HG03159 (cell line): ENCODE results near the gene KLK13.
A peak's percentile ranks its signal among the peaks of the same experiment; 100 is the strongest.

Source experiments
- ATAC-seq: cut with Tn5 transposase; IDR thresholded peaks from one replicate; pipeline ENCODE4 v1.9.1; 2021; ENCODE audit warnings: mild to moderate bottlenecking, moderate library complexity; ENCODE audit not compliant: unreplicated experiment

The KLK13 gene, protein sequence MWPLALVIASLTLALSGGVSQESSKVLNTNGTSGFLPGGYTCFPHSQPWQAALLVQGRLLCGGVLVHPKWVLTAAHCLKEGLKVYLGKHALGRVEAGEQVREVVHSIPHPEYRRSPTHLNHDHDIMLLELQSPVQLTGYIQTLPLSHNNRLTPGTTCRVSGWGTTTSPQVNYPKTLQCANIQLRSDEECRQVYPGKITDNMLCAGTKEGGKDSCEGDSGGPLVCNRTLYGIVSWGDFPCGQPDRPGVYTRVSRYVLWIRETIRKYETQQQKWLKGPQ

DNA sequence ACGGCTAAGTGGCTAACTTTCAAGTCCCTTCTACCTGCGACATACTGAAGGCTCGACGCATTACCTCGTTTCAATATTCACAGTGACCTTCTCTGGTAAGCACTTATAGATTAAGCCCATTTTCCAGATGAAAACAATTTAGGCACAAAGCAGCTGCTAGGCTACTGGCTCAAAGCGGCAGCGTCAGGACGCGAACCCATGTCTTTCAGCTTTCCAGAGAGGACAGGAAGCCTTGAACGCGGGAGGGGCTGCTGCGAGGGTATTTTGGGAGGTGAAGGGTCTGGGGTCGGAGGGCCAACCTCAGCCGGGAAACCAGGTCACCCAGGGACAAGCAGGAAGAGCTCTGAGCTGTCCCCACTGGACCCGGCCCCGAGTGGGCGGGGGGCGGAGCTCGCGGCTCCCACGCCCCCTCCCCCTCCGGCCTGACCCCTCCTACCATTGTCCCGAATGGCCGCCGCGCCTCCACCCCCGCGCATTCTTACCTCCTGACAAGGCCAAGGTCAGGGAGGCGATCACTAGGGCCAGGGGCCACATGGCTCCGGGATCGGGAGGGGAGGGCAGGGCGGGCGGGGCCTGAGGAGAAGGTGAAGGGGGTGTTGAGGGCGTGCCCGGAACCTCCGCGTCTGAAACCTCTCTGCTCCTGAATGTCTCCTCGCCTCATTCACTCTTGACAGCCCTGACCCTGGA lies at the start of gene KLK13:
KLK13 (minus strand) TSS at position 559 of the 687 bp plus-strand sequence; CDS start at position 534, 25 bp downstream.
- ATAC-seq, result no peak

DNA sequence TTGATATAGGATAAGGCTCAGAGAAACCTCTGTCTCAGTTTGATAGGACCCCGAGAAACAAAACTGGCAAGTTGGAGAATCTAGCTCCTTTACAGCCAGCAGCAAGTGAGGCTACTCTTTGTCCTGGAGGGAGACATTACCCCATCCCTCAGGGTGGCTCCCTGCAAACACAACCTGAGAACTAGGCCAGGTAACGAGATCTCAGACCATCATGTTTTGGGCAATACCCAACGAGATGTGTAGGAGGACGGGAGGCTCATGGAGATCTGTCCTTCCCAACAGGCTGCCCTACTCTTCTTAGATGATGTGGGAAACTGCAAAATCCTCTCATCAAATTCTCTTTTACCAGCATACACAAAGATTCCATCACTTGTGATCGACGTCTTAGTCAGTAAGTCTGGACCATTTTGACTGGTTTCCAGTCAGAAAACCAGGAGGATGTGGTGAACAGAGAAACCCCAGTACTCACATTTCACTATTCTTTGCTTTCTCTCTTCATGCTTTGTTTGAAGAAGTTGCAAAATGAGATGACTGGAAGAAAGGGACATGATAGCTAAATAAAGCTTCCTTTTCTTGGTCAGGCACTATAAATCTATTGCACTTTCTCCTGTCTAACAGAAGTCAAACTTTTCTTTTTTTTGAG lies 49.3 kb upstream of the KLK13 start:
- no peak for ATAC-seq

DNA sequence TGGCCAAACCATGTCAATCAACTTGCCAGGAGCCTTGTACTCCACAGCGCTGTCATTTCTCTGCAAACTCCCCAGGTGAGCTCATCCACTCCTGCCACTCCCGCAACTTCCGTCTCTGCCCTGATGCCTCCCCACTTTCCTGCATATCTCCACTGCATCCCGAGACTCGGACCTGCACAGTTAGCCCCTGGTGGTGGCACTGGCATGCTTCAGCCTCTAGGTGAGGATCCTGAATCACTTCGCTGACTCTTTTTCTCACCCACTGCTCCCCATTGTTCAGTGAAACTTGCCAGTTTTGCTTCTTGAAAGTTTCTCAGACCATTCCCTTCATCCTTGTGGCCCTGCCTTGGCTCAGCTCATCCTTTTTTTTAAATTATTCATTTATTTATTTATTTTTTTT lies 46.7 kb upstream of the KLK13 start:
- no peak for ATAC-seq

DNA sequence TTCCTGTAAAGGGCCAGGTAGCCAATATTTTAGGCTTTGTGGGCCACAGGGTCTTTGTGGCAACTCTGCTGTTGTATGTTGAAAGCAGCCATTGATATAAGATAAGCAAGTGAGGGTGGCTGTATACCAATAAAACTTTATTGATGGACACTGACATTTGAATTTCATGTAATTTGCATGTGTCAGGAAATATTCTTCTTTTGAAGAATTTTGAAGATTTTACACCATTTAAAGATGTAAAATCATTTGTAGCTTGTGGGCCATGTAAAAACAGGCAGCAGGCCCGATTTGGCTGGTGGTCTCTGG lies 45.7 kb upstream of the KLK13 start:
- no peak for ATAC-seq

DNA sequence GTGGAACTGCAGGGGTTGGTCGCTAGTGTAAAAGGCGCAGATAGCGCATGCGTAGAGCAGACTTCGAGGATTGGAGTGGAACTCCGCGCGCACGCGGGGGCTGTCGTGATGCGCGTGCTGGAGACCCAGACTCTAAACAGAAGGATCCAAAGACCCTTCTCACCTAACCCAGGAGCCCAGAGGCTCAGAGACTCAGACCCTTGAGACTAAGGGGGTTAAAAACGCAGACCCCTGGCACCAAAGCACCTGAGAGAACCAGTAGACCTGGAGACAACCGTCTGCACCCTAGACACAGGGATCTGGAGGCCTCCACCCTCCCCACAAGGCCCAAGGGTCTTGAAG lies 43.9 kb upstream of the KLK13 start:
- peak; percentile 34 for ATAC-seq

DNA sequence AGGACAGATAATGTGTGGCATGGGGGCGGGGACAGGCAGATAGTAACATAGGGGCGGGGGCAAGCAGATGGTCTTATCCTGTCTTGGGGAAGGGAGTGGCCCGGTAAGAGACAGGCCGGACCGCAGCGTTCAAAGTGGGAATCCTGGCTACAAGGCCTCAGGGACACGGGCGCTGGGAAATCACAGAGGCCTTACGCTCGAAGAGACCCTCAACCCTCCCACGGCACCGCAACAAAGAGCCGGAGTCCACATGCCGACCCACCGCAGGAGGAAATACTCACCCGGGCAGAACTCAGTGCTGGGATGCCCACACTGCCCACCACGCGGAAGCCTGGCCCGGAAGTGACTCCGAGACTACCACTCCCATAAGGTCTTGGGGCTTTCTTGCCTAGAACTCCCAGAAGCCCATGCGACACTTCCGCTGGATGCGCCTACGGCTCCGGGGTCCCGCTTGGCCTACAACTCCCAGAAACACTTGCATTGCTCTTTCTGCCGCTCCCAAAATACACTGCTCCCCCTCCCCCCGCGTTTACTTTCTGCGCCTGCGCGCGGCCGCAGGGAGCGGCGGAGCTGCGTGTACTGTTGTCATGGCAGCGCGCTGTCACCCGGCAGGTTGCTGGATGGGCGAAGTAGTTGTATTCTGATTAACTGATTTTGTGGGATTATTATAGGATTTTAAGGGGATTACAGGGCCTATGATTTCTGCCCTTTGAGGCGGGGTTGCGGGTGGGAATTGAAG lies 43.3 kb upstream of the KLK13 start, which contains the start of gene CTU1:
CTU1 (minus strand) TSS at position 344 of the 739 bp plus-strand sequence. CDS start 3,840 bp downstream, outside the sequence.
- ATAC-seq, result peak; percentile 96

DNA sequence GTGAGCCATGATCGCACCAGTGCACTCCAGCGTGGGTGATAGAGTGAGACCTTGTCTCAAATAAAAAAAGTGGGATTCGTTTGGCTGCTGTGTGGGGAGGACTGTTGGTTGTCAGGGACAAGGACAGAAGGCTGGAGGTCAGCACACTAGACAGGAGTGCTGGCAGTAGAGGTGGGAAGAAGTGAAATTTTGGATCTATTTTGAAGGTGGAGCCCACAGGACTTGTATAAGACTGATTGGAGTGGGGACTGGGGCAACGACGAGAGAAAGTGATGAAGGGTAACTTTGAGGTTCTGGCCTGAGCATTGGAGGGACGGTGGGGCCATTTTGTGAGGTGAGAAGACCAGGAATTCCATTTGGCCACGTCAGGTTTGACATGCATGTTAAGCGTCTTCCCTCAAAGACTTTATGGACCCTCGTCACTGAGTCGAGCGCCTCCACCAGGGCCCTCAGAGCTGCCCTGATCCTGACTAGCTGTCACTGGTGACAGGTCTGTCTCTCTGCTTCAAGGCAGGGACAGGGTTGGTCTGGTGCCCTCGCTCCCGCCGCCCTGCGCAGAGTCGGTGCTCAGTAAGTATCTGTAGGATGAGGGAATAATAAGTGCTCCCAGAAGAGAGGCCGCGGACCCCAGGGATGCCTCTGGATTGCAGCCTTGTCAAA lies 42.6 kb upstream of the KLK13 start:
- ATAC-seq, result no peak

DNA sequence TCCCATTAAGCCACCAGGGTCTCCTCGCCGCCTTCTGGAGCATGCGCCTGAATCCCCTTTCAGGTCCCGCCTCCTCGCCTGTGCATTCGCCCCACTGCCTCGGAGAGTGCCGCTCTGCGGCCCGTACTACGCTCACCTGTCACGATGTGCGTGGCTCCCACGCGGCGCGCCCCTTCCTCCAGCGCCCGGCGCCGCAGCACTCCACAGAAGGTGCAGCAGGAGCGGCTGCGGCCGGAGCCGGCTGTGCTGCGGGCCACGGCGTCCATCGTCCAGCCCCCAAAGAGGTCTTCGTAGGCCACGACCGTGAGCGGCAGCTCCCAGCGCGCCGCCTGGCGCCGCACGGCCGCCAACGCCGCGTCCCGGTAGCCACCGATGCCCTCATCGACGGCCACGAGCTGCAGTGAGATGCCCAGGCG lies 39.0 kb upstream of the KLK13 start:
- ATAC-seq, result no peak

DNA sequence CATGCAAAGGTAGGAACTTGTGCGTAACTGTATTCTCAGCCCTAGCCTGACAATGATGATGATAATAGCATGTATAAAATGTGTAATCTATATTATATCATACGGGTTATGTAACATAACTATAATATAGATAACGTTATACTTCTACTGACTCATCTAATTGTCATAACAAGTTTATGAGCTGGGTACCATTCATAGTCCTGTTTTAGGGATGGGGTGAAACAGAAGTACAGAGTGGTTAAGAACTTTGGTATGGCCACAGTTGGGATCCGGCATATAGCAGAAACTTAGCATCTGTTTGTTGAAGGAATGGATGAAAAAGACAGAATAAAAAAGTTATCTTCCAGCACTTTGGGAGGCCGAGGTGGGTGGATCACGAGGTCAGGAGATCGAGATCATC lies 38.1 kb upstream of the KLK13 start:
- no peak for ATAC-seq

DNA sequence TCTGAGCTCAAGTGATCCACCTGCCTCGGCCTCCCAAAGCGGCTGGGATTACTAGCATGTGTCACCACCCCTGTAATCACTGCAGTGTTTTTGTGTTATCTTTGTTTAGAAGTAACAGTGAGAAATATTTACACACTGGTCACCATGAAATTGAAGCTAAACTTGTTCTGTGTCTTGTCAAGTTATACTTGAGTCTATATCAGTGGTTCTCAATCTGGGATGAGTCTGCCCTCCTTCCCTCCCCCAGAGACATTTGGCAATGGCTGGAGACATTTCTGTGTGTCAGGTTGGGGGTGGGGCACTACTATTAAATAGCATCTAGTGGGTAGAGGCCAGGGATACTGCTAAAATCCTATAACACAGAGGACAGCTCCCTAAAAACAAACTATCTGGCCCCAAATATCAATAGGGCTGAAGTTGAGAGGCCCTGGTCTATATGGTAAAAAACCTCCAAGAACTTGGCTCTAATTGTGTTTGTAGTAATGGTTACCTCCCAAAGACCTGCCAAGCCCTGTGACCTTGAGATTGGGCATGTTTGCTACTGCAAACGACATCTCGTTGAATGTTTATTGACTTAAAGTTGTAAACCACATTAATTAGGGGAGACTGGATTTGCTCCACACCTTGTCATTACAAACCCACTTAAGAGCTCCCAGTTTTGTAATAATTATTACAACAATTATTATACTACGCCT lies 36.4 kb upstream of the KLK13 start:
- no peak for ATAC-seq

DNA sequence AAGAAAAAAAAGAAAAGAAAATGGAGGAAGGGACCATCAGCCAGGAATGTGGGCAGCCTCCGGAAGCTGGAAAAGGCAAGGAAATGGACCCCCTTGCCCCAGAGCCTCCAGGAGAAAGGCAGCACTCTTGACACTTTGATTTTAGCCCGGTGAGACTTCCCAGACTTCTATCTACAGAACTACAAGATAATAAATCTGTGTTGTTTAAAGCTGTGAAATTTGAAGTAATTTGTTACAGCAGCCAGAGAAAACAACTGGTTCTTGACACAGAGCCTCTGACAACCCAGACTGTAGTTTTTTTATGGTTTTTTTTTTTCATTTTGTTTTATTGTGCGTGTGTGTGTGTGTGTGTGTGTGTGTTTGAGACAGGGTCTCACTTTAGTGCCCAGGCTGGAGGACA lies 35.7 kb upstream of the KLK13 start:
- ATAC-seq, result no peak

DNA sequence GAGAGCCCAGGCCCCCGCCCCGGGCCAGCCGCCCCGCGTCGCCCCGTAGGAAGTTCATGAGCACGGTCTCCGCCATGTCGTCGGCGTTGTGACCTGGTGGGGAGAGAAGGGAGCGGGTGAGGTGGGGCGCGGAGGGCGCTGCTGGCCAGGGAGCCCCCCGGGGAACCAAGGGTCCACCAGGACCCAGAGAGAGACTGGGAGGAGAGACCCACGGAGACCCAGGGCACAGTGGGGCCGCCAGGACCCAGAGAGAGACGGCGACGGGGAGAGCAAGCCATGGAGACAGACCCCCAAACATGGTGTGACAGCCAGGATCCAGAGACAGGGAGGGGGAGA lies 34.1 kb upstream of the KLK13 start:
- ATAC-seq, result no peak

DNA sequence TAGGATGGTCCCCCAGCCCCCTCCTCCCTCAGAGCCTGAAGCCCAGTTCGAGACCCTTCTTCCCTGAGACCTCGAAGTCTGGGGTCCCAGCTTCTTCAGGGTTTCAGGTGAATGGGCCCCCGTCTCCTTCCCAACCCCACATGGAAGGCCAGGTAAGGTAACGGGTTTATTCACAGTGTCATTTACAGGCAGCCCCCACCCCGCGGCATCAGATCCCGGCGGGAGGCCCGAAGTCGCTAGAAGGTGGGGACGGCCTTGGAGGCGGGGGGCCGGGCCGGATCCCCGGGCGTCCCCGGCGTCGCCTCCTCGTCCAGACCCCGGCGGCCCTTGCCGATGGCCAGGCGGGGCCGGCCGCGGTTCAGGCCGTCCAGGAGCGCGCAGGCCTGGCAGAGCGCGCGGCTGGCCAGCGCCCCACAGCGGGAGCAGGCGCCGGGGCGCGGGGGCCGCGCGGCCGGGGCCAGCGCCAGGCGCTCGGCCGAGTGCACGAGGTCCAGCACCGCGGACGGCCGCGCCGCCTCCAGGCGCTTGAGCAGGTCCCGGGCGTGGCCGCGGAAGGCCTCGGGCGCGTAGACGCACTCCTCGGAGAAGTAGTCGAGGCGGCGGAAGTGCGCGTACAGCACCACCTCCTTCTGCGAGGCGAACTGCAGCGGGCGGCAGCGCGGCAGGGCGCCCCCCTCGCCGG lies 33.6 kb upstream of the KLK13 start:
- no peak for ATAC-seq

DNA sequence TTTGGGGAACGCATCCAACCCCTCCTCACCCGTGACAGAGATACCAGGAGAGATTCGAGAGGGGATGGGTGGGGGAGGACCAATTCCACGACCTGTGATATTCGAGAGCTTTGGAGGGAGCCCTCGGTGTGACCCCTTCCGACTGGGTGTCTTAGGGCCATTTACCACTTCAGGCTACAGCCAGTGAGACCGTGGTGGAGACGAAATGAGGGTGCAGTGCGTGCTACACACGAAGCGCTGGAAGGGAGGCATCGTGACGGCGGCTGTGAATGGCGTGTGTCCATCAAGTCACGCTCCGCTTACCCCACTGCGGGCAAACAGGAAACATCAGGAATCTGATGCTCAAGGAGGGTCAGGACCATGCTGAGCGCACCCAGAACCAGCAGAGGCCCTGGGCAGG lies 32.9 kb upstream of the KLK13 start:
- ATAC-seq, result no peak

DNA sequence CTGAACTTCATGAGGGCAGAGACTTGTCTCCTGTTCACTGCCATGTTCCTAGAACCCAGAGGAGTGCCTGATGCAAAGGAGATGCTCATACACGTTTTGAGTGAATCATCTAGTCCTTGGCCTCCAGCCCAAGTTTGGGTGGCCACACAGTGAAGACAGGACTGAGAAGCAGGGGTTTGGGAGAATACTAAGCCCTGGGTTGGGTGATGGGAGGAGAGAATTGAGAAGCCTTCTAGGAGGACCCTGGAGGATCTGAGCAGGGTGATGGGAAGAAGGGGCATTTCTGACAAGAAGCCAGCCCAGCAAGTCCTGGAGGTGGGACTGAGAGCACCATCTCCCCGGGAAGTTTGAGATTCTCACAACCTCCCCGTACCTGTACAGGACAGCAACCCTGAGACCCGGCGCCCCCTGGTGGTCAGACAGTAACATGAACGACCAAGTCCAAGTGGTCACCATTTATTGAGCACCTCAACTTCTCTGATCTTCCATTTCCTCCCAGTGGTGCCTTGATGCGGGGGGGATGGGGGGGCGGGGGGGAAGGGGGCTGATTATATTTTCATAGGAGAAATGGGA lies 32.4 kb upstream of the KLK13 start:
- no peak for ATAC-seq

DNA sequence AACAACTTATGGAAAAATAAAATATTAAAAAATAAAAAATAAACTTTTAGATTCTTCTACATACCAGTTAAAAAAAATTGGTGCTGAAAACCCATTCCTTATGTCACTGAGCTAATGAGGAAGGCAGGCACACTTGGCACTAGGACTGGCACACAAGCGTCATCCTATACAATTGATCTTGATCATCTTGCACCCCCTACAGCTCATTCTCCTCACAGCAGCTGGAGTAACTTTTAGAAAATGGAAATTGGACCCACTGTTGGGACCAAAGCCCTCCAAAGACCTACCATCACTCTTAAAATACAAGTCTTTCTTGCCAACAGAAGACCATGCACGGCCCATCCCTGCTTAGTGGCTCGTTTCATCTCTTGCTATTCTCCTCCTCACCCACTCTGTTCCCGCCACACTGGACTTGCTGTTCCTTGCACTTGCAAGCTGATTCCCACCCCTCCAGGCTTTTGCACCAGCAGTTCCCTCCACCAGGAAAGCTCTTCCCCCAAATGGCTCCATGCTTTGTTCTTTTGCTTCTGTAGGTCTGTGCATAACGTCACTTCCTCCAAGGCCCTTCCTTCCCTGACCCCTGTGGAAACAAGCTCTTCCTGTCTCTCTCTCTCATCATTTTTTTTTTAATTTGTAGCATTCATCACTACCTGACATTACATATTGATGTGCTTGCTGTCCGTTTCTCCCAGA lies 31.7 kb upstream of the KLK13 start:
- no peak for ATAC-seq

DNA sequence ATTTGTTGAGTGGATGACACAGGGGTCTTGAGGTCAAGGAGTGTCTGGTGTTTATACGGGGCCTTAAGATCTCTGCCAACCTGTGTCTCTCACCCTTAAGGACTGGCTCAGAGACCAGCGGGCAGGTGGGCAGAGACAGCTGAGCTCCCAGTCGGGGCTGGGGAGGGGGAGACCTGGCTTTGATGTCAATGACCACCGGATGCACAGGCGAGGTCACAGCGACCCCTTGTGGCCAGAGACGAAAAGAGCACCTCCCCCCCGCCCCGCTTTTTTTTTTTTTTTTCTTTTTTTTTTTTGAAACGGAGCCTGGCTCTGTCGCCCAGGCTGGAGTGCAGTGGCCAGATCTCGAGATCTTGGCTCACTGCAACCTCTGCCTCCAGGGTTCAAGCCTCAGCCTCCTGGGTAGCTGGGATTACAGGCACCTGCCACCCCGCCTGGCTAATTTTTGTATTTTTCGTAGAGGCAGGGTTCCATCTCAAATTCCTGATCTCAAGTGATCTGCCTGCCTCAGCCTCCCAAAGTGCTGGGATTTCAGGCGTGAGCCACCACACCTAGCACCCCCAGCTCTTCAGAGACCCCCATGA lies 29.9 kb upstream of the KLK13 start:
- no peak for ATAC-seq

DNA sequence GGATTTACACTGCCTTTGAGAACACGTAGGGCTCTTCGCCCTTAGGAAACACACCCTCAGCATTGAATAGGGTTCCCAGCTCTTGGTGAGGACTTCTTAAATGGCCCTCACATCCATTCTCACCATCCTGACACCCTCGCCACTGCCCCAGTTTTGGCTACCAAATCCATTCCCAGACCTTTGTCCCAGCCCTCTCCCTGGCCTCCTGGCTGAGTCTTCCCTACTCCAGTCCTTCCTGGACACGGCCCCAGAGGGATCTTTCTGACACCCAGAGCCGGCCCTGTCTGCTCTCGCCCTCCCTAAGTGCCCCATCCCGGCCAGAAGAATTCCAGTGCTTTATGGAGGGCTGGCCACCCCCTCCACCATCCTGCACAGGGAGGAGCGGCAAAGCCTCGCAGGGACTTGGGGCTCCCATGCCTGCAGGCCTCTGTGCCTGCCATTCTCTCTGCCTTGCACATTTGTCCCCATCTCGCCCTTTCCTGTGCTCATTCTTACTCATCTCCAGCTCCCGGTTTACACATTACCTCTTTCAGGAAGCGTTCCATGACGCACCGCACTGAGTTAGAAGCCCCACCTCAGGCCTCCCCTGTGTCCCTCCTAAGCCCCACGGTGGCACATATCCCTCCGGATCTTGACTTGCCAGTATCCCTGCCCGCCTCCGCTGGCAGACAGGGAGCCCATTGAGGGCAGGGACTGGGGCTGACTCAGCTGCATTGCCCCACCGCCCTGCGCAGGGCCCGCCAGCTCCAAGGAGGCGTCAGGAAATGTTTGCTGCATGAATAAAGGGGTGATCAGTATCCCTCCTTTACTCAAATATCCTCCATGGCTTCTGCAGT lies 28.8 kb upstream of the KLK13 start:
- no peak for ATAC-seq
